Spleen (tissue), 7 donors: ENCODE measurements around the gene OXNAD1.
"Not testable (repeated sequence)": the region's sequence is repeated elsewhere in the genome, so short reads cannot be mapped to it uniquely, and the experiment has no call there.

ENCODE experiments used
- POLR2A ChIP-seq, 3 donors: fragments of 450-650 bp; IDR thresholded peaks; one replicate each; pipeline ENCODE4 v1.5.1; 2017; ENCODE audit warnings: antibody characterized with exemption in 3 of 3, mild to moderate bottlenecking in 1 of 3
- TF ChIP-seq, protein P1 (sequence below), 11 experiments: fragments of 200-600 bp in 7 of 11; fragments of 450-650 bp in 4 of 11; sonication (generic) in 4 of 11; IDR thresholded peaks in 8 of 11; conservative IDR thresholded peaks in 3 of 11; 1 replicate in 7 of 11; 2 replicates in 4 of 11; pipeline versions ENCODE4 v1.4.0 to v1.8.0; 2016 to 2021; ENCODE audit warnings: antibody characterized with exemption in 11 of 11, inconsistent platforms in 4 of 11, mild to moderate bottlenecking in 1 of 11
- donor health status: DM: no; HTN: no; CAD: no; lungs with moderate emphysema.
- donor health status: DM: no; HTN: no; CAD: no.
- donor health status: DM: no; HTN: no; CAD: no.

DNA sequence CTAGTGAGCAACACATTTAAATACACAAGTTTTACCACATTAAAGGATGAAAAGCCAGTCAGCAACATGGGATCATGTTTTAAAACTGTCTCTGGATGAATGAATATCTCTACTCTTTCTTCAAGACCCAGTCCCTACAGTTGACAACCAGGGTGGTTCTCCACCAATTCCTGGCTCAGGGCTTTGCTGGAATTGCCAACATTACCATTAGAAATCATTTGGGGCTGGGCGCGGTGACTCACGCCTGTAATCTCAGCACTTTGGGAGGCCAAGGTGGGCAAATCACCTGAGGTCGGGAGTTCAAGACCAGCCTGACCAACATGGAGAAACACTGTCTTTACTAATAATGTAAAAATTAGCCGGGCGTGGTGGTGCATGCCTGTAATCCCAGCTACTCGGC is 45.5 kb downstream of the OXNAD1 start:
- TF ChIP-seq POLR2A (IDR thresholded peaks at IDR 0.05) = not testable (repeated sequence)
- TF ChIP-seq, protein P1, sequence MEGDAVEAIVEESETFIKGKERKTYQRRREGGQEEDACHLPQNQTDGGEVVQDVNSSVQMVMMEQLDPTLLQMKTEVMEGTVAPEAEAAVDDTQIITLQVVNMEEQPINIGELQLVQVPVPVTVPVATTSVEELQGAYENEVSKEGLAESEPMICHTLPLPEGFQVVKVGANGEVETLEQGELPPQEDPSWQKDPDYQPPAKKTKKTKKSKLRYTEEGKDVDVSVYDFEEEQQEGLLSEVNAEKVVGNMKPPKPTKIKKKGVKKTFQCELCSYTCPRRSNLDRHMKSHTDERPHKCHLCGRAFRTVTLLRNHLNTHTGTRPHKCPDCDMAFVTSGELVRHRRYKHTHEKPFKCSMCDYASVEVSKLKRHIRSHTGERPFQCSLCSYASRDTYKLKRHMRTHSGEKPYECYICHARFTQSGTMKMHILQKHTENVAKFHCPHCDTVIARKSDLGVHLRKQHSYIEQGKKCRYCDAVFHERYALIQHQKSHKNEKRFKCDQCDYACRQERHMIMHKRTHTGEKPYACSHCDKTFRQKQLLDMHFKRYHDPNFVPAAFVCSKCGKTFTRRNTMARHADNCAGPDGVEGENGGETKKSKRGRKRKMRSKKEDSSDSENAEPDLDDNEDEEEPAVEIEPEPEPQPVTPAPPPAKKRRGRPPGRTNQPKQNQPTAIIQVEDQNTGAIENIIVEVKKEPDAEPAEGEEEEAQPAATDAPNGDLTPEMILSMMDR (IDR thresholded peaks at IDR 0.05 in 8 of 11, conservative IDR thresholded peaks at IDR 0.05 in 3 of 11) = not testable (repeated sequence)
